ENCODE results near the gene WDR5. TPM values are rescaled to one million over a fixed set of nuclear protein-coding genes. Genes with fewer than 3 reads are reported as not detected.
A peak's percentile ranks its signal among the peaks of the same experiment; 100 is the strongest.

Gene WDR5
- total and polyA plus RNA-seq, 9 of the 15 experiments (the other 6 are each of a cell fraction or from before 2014, with no cell fraction given), result 3.0 to 56.8 (median 38.6) TPM

- intact Hi-C loops (cut with micrococcal nuclease), result no loop called here
- no TSS peak for BruUV-seq (replicated peaks)
These were observed 51.2 kb downstream of the WDR5 start for GRCh38 chr9:134187110-134187531.

More at GRCh38 chr9:134187110-134187531, 51.2 kb downstream of the WDR5 start:
- Histone ChIP-seq H3K79me2 (ENCODE audit: control insufficient read depth, insufficient read depth, low read length) (no peaks in the 10 kb centered on the region), H3K27ac (ENCODE audit: extremely low read depth, low read depth, low read length) (no peak overlapping the region), H3K4me3 (no peak overlapping the region), H3K9me3 (replicated peaks; ENCODE audit: control insufficient read depth, insufficient read depth, low read depth, low read length) (no peaks in the 10 kb centered on the region), H3K9ac (ENCODE audit: insufficient read depth in 1 of 2, low read depth in 2 of 2, low read length in 2 of 2) (no peak overlapping the region), H2AFZ (ENCODE audit: low read depth, low read length) (no peak overlapping the region), H3K27me3 (ENCODE audit: control insufficient read depth in 2 of 2, insufficient read depth in 2 of 2, low read length in 2 of 2) (peaks cover 5 to 45% of the 10 kb centered on the region in 2 experiments; a peak in 4 of 5 replicates), H3K9me1 (ENCODE audit: control insufficient read depth, insufficient read depth, low read length) (no peaks in the 10 kb centered on the region), H3K36me3 (ENCODE audit: control insufficient read depth, insufficient read depth, low read length) (no peaks in the 10 kb centered on the region), H3K4me2 (ENCODE audit: insufficient read depth, low read length) (no peak overlapping the region), H3K4me1 (replicated peaks in 1 of 2; ENCODE audit: control insufficient read depth in 2 of 2, insufficient read depth in 2 of 2, low read length in 2 of 2) (peaks cover 4 to 29% of the 10 kb centered on the region in 2 experiments; a peak in 3 of 5 replicates), H4K20me1 (replicated peaks; ENCODE audit: control insufficient read depth, insufficient read depth, low read length) (no peaks in the 10 kb centered on the region; the same call in 1 of the 2 replicates)
- POLR2A ChIA-PET, result no interaction called here
- ATAC-seq (peak; percentile 72), DNase-seq (ENCODE audit: extremely low read depth in 1 of 4, low spot score in 3 of 4) (peak in 3 of 4 experiments; percentile 35 to 45 (median 38)), FAIRE-seq (no peak)
- 41% methylated on average over 10 of the region's 12 CpGs for WGBS (ENCODE audit: insufficient coverage, low coverage, missing lambda C conversion rate)
- CTCF ChIA-PET (ENCODE audit: low intra/inter-chr PET ratio), result no interaction called here
- in situ Hi-C loops (cut with MboI), result no loop called here
- TF ChIP-seq SUPT5H (IDR thresholded peaks at IDR 0.05) (no peak), ADNP (tag; IDR thresholded peaks at IDR 0.05) (peak; percentile 62), KAT8 (IDR thresholded peaks at IDR 0.05; ENCODE audit: low read depth) (no peak), ASH1L (IDR thresholded peaks at IDR 0.05; ENCODE audit: borderline replicate concordance, low read depth, partially characterized antibody) (no peak), ZNF184 (CRISPR knock-in tag; IDR thresholded peaks at IDR 0.05) (no peak), KDM1A (IDR thresholded peaks at IDR 0.05) (peak; percentile 75 to 89), CBX1 (IDR thresholded peaks at IDR 0.05; ENCODE audit: low read depth) (peak; percentile 31; the same call in 1 of the 2 replicates), RCOR1 (IDR thresholded peaks at IDR 0.05; ENCODE audit: borderline replicate concordance in 1 of 2, low read depth in 2 of 2, low read length in 2 of 2) (peak in 1 of 2 experiments; percentile 82; a peak in 2 of 4 replicates), BCOR (IDR thresholded peaks at IDR 0.05) (peak; percentile 90), HDAC2 (IDR thresholded peaks at IDR 0.05) (peak; percentile 66; the same call in 1 of the 2 replicates), HINFP (tag; conservative IDR thresholded peaks at IDR 0.05; ENCODE audit: low read depth) (0 out of 2 replicates have a peak, but pooled peaks have one; percentile 12), RAD21 (CRISPR knock-in tag; conservative IDR thresholded peaks at IDR 0.05 in 1 of 2, IDR thresholded peaks at IDR 0.05 in 1 of 2) (peak in 1 of 2 experiments; percentile 20; a peak in 2 of 4 replicates), SMARCA5 (IDR thresholded peaks at IDR 0.05) (peak; percentile 93), RBM25 (IDR thresholded peaks at IDR 0.05; ENCODE audit: low read depth, low read length, severe bottlenecking) (peak; percentile 78), CTCF (IDR thresholded peaks at IDR 0.05 in 2 of 3, conservative IDR thresholded peaks at IDR 0.05 in 1 of 3; ENCODE audit: insufficient read depth in 2 of 3, low read depth in 1 of 3, low read length in 3 of 3) (peak; percentile 38 to 42 (median 41); a peak in 4 of 6 replicates)

All from K562 (cell line).